Measurements from ENCODE around the gene STPG2.
"Not testable (repeated sequence)": the region's sequence is repeated elsewhere in the genome, so short reads cannot be mapped to it uniquely, and the experiment has no call there.

STPG2 gene

DNA sequence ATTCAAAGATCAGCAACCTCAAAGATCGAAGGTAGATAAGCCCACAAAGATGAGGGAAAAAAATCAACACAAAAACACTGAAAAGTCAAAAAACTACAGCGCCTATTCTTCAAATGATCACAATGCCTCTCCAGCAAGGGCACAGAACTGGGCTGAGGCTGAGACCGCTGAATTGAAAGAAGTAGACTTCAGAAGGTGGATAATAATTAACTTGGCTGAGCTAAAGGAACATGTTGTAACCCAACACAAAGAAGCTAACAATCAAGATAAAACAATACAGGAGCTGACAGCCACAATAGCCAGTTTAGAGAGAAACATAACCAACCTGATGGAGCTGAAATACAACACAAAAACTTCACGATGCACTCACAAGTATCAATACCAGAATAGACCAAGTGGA lies 231.1 kb downstream of the STPG2 start:
- H3K27me3 ChIP-seq (ENCODE audit: insufficient read depth, poor library complexity, severe bottlenecking), result no peaks in the 10 kb centered on the region
- no peak overlapping the region for H3K4me3 ChIP-seq (ENCODE audit: severe bottlenecking)
- ATAC-seq (ENCODE audit: low read depth) (no peak), DNase-seq (ENCODE audit: low spot score) (no peak)
- no peaks in the 10 kb centered on the region for H3K36me3 ChIP-seq (ENCODE audit: low read depth)
- H3K27ac ChIP-seq (ENCODE audit: poor library complexity, severe bottlenecking), result no peak overlapping the region
- no peaks in the 10 kb centered on the region for H3K9me3 ChIP-seq (ENCODE audit: severe bottlenecking)
- no peaks in the 10 kb centered on the region for H3K4me1 ChIP-seq (ENCODE audit: insufficient read depth, poor library complexity, severe bottlenecking)
- TF ChIP-seq, protein P1, sequence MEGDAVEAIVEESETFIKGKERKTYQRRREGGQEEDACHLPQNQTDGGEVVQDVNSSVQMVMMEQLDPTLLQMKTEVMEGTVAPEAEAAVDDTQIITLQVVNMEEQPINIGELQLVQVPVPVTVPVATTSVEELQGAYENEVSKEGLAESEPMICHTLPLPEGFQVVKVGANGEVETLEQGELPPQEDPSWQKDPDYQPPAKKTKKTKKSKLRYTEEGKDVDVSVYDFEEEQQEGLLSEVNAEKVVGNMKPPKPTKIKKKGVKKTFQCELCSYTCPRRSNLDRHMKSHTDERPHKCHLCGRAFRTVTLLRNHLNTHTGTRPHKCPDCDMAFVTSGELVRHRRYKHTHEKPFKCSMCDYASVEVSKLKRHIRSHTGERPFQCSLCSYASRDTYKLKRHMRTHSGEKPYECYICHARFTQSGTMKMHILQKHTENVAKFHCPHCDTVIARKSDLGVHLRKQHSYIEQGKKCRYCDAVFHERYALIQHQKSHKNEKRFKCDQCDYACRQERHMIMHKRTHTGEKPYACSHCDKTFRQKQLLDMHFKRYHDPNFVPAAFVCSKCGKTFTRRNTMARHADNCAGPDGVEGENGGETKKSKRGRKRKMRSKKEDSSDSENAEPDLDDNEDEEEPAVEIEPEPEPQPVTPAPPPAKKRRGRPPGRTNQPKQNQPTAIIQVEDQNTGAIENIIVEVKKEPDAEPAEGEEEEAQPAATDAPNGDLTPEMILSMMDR (IDR thresholded peaks at IDR 0.05; ENCODE audit: poor library complexity, severe bottlenecking), result no peak

DNA sequence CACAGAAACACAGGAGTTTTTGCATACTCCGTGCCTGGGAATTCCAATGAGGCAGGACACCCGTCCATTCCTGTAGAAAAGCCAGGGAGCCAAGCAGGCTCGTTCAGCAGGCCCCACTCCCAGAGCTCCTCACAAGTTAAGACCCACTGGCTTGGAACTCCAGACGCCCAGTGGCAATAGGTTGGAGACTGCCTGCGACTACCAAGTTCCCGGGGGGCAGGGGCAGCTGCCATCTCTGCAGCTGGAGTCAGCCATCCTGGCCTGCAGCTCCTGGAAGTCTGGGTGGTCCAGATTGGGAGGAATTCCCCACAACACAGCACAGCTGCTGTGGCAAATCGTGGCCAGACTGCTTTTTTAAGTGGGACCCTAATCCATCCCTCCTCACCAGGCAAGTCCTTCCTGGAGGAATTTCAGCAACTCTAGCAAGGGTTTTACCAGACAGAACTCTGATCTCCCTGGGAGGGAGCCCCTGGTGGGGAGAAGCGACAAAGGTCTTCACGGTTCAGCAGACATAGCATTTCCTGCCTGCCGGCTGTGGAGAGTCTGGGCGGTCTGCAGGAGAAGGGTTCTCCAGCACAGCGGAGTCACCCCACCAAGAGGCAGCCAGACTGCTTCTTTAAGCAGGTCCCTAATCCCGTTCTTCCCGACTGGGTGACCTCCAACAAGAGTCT lies 231.9 kb downstream of the STPG2 start:
- ATAC-seq (ENCODE audit: low read depth) (no peak), DNase-seq (ENCODE audit: low spot score) (peak; percentile 20)
- Histone ChIP-seq H3K4me3 (ENCODE audit: severe bottlenecking) (no peak overlapping the region), H3K9me3 (ENCODE audit: severe bottlenecking) (no peaks in the 10 kb centered on the region), H3K27ac (ENCODE audit: poor library complexity, severe bottlenecking) (no peak overlapping the region), H3K27me3 (ENCODE audit: insufficient read depth, poor library complexity, severe bottlenecking) (no peaks in the 10 kb centered on the region), H3K4me1 (ENCODE audit: insufficient read depth, poor library complexity, severe bottlenecking) (no peaks in the 10 kb centered on the region), H3K36me3 (ENCODE audit: low read depth) (no peaks in the 10 kb centered on the region)
- TF ChIP-seq, protein P1 (IDR thresholded peaks at IDR 0.05; ENCODE audit: poor library complexity, severe bottlenecking), result no peak

DNA sequence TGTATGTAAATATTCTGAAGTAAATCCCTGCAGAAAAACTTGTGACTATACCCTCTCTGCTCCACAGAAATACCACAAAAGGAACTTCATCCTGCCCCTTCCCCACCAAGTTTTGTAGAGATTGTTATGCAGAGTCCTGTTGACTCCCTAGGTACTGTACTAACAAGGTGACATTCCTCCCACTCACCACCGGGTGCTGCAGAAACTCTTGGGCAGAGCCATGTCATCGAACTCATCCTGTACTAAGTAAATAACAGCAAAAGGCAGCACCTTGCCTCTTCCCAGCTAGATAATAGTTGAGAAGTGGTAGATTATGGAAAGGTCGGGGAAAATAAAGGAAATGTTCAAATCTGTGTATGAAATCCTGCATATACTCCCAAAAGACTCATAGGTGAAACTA lies 233.3 kb downstream of the STPG2 start:
- Histone ChIP-seq H3K27ac (ENCODE audit: poor library complexity, severe bottlenecking) (no peak overlapping the region), H3K27me3 (ENCODE audit: insufficient read depth, poor library complexity, severe bottlenecking) (no peaks in the 10 kb centered on the region), H3K36me3 (ENCODE audit: low read depth) (no peaks in the 10 kb centered on the region), H3K4me1 (ENCODE audit: insufficient read depth, poor library complexity, severe bottlenecking) (no peaks in the 10 kb centered on the region), H3K9me3 (ENCODE audit: severe bottlenecking) (no peaks in the 10 kb centered on the region), H3K4me3 (ENCODE audit: severe bottlenecking) (no peak overlapping the region)
- ATAC-seq (ENCODE audit: low read depth) (peak; percentile 84), DNase-seq (ENCODE audit: low spot score) (peak; percentile 20)
- TF ChIP-seq, protein P1 (IDR thresholded peaks at IDR 0.05; ENCODE audit: poor library complexity, severe bottlenecking), result peak; percentile 50

DNA sequence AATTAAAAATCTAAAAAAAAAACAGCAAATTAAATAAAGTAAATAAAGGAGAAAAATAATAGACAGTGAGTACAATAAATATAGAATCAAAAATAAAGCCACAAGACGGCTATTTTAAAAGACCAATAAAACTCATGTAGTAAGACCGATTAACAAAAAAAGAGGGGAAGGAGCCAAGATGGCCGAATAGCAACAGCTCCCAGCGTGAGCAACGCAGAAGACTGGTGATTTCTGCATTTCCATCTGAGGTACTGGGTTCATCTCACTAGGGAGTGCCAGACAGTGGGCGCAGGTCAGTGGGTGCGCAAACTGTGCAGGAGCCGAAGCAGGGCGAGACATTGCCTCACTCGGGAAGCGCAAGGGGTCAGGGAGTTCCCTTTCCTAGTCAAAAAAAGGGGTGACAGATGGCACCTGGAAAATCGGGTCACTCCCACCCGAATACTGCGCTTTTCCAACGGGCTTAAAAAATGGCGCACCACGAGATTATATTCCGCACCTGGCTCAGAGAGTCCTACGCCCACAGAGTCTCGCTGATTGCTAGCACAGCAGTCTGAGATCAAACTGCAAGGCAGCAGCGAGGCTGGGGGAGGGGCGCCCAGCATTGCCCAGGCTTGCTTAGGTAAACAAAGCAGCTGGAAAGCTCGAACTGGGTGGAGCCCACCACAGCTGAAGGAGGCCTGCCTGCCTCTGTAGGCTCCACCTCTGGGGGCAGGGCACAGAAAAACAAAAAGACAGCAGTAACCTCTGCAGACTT lies 239.7 kb downstream of the STPG2 start:
- H3K4me1 ChIP-seq (ENCODE audit: insufficient read depth, poor library complexity, severe bottlenecking); H3K4me3 ChIP-seq (ENCODE audit: severe bottlenecking); H3K27ac ChIP-seq (ENCODE audit: poor library complexity, severe bottlenecking); H3K9me3 ChIP-seq (ENCODE audit: severe bottlenecking); H3K36me3 ChIP-seq (ENCODE audit: low read depth); H3K27me3 ChIP-seq (ENCODE audit: insufficient read depth, poor library complexity, severe bottlenecking); DNase-seq (ENCODE audit: low spot score); ATAC-seq (ENCODE audit: low read depth): not testable (repeated sequence)

DNA sequence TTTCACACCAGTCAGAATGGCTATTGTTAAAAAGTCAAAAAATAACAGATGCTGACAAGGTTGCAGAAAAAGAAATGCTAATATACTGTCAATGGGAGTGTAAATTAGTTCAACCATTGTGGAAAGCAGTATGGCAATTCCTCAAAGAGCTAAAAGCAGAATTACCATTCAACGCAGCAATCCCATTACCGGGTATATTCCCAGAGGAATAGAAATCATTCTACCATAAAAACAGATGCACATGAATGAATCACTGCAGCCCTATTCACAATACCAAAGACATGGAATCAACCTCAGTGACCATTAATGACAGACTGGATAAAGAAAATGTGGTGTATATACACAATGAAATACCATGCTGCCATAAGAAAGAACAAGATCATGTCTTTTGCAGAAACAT lies 243.0 kb downstream of the STPG2 start:
- H3K36me3 ChIP-seq (ENCODE audit: low read depth), result no peaks in the 10 kb centered on the region
- no peaks in the 10 kb centered on the region for H3K9me3 ChIP-seq (ENCODE audit: severe bottlenecking)
- no peak overlapping the region for H3K4me3 ChIP-seq (ENCODE audit: severe bottlenecking)
- no peak for DNase-seq (ENCODE audit: low spot score)
- H3K27ac ChIP-seq (ENCODE audit: poor library complexity, severe bottlenecking), result no peak overlapping the region
- H3K27me3 ChIP-seq (ENCODE audit: insufficient read depth, poor library complexity, severe bottlenecking), result no peaks in the 10 kb centered on the region
- H3K4me1 ChIP-seq (ENCODE audit: insufficient read depth, poor library complexity, severe bottlenecking), result no peaks in the 10 kb centered on the region
- TF ChIP-seq, protein P1 (IDR thresholded peaks at IDR 0.05; ENCODE audit: poor library complexity, severe bottlenecking), result no peak
- no peak for ATAC-seq (ENCODE audit: low read depth)

Measured in RWPE2 (cell line).